ENCODE results near the gene KCMF1. TPM values are rescaled to one million over a fixed set of nuclear protein-coding genes. Genes with fewer than 3 reads are reported as not detected.

KCMF1 gene
- 32.8 and 36.9 TPM in 2 replicates for total RNA-seq

GRCh38 chr2:84970868-84971509 is at the start of gene KCMF1:
Gene KCMF1, plus strand, starts transcription at chr2:84971161. Its CDS starts 291 bp downstream, at chr2:84971452.

Other genes starting within 250 kb of the KCMF1 start
- 3.3 and 5.6 TPM in 2 replicates for gene TRABD2A, start 90.1 kb upstream of the KCMF1 start, total RNA-seq
- gene TMSB10, start 65.5 kb upstream of the KCMF1 start, total RNA-seq = 7,729 and 8,452 TPM in 2 replicates
- 6.7 and 6.8 TPM in 2 replicates for gene TCF7L1, start 162.2 kb downstream of the KCMF1 start, total RNA-seq